GM12878 (cell line): Measurements from ENCODE around the gene RAB40B. TPM values are rescaled to one million over a fixed set of nuclear protein-coding genes. Genes with fewer than 3 reads are reported as not detected.

Experiments used
- BHLHE40 ChIP-seq, 2 experiments: fragments of 450-650 bp in 1 of 2; IDR thresholded peaks; 2 replicates each; pipeline ENCODE4 v1.6.1; 2011 to 2017; ENCODE audit warnings: low read depth in 2 of 2, borderline replicate concordance in 1 of 2, improper control_type of control experiment in 1 of 2, low read length in 1 of 2, mild to moderate bottlenecking in 1 of 2
- IKZF2 ChIP-seq, 2 experiments: fragments of 450-650 bp; IDR thresholded peaks; 2 replicates each; pipeline ENCODE4 v1.6.1; 2017; ENCODE audit warnings: mild to moderate bottlenecking in 2 of 2, moderate library complexity in 2 of 2
- KAT2A ChIP-seq: conservative IDR thresholded peaks from 2 replicates; pipeline ENCODE4 v1.6.1; 2011; ENCODE audit warnings: low read depth, low read length; ENCODE audit not compliant: control insufficient read depth
- MEF2B ChIP-seq: fragments of 450-650 bp; IDR thresholded peaks from 2 replicates; pipeline ENCODE4 v1.6.1; 2018; ENCODE audit warnings: mild to moderate bottlenecking, moderate library complexity; ENCODE audit not compliant: partially characterized antibody, poor library complexity, severe bottlenecking
- PAX5 ChIP-seq: IDR thresholded peaks from 2 replicates; pipeline ENCODE4 v1.6.1; 2011; ENCODE audit warnings: low read depth, low read length, borderline replicate concordance
- PBX3 ChIP-seq: IDR thresholded peaks from 2 replicates; pipeline ENCODE4 v1.6.1; 2011; ENCODE audit warnings: mild to moderate bottlenecking, low read depth, low read length, moderate library complexity; ENCODE audit not compliant: insufficient replicate concordance
- PKNOX1 ChIP-seq: fragments of 450-650 bp; IDR thresholded peaks from 2 replicates; pipeline ENCODE4 v1.6.1; 2016; ENCODE audit warnings: mild to moderate bottlenecking
- POLR2A ChIP-seq: IDR thresholded peaks from 2 replicates; pipeline ENCODE4 v1.6.1; 2011; ENCODE audit warnings: low read depth, mild to moderate bottlenecking, low read length
- RB1 ChIP-seq: fragments of 450-650 bp; formaldehyde crosslinking; IDR thresholded peaks from 2 replicates; pipeline ENCODE4 v1.6.1; 2017; ENCODE audit warnings: mild to moderate bottlenecking, borderline replicate concordance
- RELB ChIP-seq: fragments of 450-650 bp; IDR thresholded peaks from 2 replicates; pipeline ENCODE4 v1.6.1; 2017; ENCODE audit warnings: low read depth, mild to moderate bottlenecking, moderate library complexity
- SIX5 ChIP-seq: IDR thresholded peaks from 2 replicates; pipeline ENCODE4 v1.6.1; 2011; ENCODE audit warnings: mild to moderate bottlenecking, low read depth, low read length, moderate library complexity; ENCODE audit not compliant: severe bottlenecking
- TARDBP ChIP-seq: IDR thresholded peaks from 2 replicates; pipeline ENCODE4 v1.6.1; 2016; ENCODE audit warnings: borderline replicate concordance
- TCF3 ChIP-seq: IDR thresholded peaks from 2 replicates; pipeline ENCODE4 v1.6.1; 2012; ENCODE audit warnings: low read depth, mild to moderate bottlenecking, low read length, borderline replicate concordance; ENCODE audit not compliant: insufficient read depth
- ZBTB4 ChIP-seq: fragments of 450-650 bp; formaldehyde crosslinking; IDR thresholded peaks from 2 replicates; pipeline ENCODE4 v1.4.0; 2022; ENCODE audit warnings: mild to moderate bottlenecking, moderate library complexity
- polyA plus RNA-seq, 11 experiments: library from polyadenylated mRNA; depleted of rRNA in 4 of 11; unstranded in 6 of 11; stranded (reverse) in 5 of 11; fragments of >200 nt; fragmentation: Nextera tagmentation in 4 of 11; fragmentation: Illumina TruSeq in 1 of 11; extraction: Ambion mirVana in 4 of 11; extraction: Trizol in 1 of 11; gene quantifications; 1 replicate in 1 of 11; 2 replicates in 10 of 11; pipeline versions ENCODE4 v1.2.1 to v1.2.3, GENCODE V29; 2011 to 2016; ENCODE audit warnings: inconsistent platforms in 2 of 11, missing spikeins in 2 of 11, low read depth in 1 of 11
- total RNA-seq, 4 experiments: library from RNA; depleted of rRNA in 3 of 4; stranded (reverse); fragments of >200 nt in 3 of 4; fragmentation: Illumina TruSeq in 1 of 4; extraction: Trizol in 1 of 4; gene quantifications; 2 replicates each; pipeline versions ENCODE4 v1.2.1 to v1.2.3, GENCODE V29; 2013 to 2021

RAB40B gene
- total and polyA plus RNA-seq, 10 of the 15 experiments (the other 5 are each of a cell fraction or from before 2014, with no cell fraction given), result 0.06 to 2.8 (median 1.4) TPM

- TF ChIP-seq RELB (0 out of 2 replicates have a peak, but pooled peaks have one; percentile 14), PAX5 (no peak), MEF2B (no peak), TARDBP (no peak), SIX5 (no peak), BHLHE40 (IDR thresholded peaks at IDR 0.05; ENCODE audit: borderline replicate concordance in 1 of 2, low read depth in 2 of 2, low read length in 1 of 2) (no peak), PBX3 (peak; percentile 77), TCF3 (no peak), RB1 (no peak), ZBTB4 (CRISPR knock-in tag) (no peak), PKNOX1 (peak; percentile 92), KAT2A (no peak), IKZF2 (IDR thresholded peaks at IDR 0.05) (peak; percentile 41 to 64; a peak in 2 of 4 replicates), POLR2A (no peak)
These were observed 50.8 kb downstream of the RAB40B start (continued) for GRCh38 chr17:82647593-82648164.
